AG04450 (cell line): ENCODE results near the gene HEATR5A. TPM values are rescaled to one million over a fixed set of nuclear protein-coding genes. Genes with fewer than 3 reads are reported as not detected.

Source experiments
- CTCF ChIA-PET: fragments of 300-600, 350-600 bp; formaldehyde crosslinking; extraction: SDS; loops from one replicate; lab custom pipeline; 2022; ENCODE audit warnings: antibody characterized with exemption, inconsistent platforms; lab: Charles Lee
- POLR2A ChIA-PET: fragments of 350-600 bp; formaldehyde crosslinking; extraction: SDS; loops from one replicate; lab custom pipeline; 2021; ENCODE audit warnings: antibody characterized with exemption, inconsistent platforms; lab: Yijun Ruan, JAX
- DNase-seq: peaks from one replicate; pipeline ENCODE4 v3.0.0-alpha.2; 2011; ENCODE audit warnings: low read depth, low spot score
- H3K27ac ChIP-seq: one replicate; pipeline ENCODE4 v1.5.1; 2012; ENCODE audit warnings: low read depth, low read length, control low read depth
- H3K27me3 ChIP-seq: one replicate; pipeline ENCODE4 v1.6.0; 2012; ENCODE audit warnings: low read length; ENCODE audit not compliant: control insufficient read depth, insufficient read depth
- H3K4me3 ChIP-seq: 2 replicates; pipeline ENCODE4 v1.5.1; 2011; ENCODE audit warnings: mild to moderate bottlenecking, low read depth, low read length, control low read depth
- H3K9me3 ChIP-seq: 2 replicates; pipeline ENCODE4 v1.5.1; 2012; ENCODE audit warnings: low read length; ENCODE audit not compliant: control insufficient read depth, insufficient read depth
- polyA plus RNA-seq: library from polyadenylated mRNA; depleted of rRNA; stranded (reverse); fragments of >200 nt; gene quantifications from 2 replicates; pipeline ENCODE4 v1.2.3, GENCODE V29; 2011
- TF ChIP-seq, protein P1 (sequence below): IDR thresholded peaks from 2 replicates; pipeline ENCODE4 v1.5.1; 2011; ENCODE audit warnings: low read depth, low read length, control low read depth, inconsistent platforms

HEATR5A gene
- polyA plus RNA-seq, 1 experiment: 35.4 TPM

DNA sequence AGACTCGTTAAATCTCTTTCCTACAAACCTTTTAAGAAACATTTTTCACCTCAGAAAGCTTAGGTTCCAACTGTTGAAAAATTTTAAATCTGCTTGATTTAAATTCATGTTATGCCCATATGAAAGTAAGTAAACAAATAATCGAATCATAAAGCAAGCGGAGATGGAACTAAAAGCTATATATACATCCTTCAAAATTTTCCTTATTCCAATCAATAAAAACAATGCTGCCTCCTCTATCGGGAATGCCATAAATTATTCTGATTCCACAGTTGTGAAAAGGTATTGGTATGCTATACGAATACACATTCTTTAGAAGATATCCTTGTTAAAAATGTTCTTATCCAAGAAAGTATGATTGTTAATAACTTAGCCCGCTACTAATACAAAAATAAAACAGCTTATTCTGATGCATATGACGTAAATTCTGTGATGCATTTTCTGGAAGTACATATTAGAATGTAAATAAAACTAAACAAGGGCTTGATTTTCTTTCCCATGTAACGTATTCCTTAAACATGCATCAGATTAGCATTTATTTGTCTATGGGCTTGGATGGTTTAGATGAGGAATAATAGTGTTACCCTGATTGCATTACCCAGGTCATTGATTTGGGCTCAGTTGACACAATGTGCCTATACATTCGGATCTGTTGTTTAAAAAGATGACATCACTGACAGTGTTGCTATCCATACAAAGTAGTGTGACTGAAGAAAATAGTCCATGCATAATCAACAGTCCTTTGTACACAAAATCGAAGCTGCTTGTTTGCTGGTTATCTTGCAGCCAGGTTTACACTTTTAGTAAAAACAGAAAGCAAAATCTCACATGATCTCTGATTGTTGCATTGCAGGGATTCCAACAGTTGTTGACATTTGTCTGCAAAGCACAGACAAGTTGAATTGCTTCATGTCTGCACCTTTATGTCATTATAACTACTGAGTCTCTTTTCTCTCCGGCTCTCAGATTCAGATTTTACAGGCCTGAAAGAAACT, 37.6 kb upstream of the HEATR5A start:
- TF ChIP-seq, protein P1, sequence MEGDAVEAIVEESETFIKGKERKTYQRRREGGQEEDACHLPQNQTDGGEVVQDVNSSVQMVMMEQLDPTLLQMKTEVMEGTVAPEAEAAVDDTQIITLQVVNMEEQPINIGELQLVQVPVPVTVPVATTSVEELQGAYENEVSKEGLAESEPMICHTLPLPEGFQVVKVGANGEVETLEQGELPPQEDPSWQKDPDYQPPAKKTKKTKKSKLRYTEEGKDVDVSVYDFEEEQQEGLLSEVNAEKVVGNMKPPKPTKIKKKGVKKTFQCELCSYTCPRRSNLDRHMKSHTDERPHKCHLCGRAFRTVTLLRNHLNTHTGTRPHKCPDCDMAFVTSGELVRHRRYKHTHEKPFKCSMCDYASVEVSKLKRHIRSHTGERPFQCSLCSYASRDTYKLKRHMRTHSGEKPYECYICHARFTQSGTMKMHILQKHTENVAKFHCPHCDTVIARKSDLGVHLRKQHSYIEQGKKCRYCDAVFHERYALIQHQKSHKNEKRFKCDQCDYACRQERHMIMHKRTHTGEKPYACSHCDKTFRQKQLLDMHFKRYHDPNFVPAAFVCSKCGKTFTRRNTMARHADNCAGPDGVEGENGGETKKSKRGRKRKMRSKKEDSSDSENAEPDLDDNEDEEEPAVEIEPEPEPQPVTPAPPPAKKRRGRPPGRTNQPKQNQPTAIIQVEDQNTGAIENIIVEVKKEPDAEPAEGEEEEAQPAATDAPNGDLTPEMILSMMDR: no peak
- Histone ChIP-seq H3K9me3 (no peaks in the 10 kb centered on the region), H3K27ac (no peak overlapping the region), H3K4me3 (peak overlapping the region; percentile 86), H3K27me3 (no peaks in the 10 kb centered on the region)
- ChIA-PET POLR2A (interaction anchor here (0.5 to 1.6 kb wide), 5 partner anchors 16 to 257 kb away, joined by 3 to 12 read pairs (median 4); partner anchors contain the start of gene HEATR5A), CTCF (interaction anchor here (1.1 to 3.0 kb wide), 3 partner anchors 9 to 796 kb away, joined by 3 to 12 read pairs (median 11); partner anchors contain the start of gene HEATR5A)
- no peak for DNase-seq

DNA sequence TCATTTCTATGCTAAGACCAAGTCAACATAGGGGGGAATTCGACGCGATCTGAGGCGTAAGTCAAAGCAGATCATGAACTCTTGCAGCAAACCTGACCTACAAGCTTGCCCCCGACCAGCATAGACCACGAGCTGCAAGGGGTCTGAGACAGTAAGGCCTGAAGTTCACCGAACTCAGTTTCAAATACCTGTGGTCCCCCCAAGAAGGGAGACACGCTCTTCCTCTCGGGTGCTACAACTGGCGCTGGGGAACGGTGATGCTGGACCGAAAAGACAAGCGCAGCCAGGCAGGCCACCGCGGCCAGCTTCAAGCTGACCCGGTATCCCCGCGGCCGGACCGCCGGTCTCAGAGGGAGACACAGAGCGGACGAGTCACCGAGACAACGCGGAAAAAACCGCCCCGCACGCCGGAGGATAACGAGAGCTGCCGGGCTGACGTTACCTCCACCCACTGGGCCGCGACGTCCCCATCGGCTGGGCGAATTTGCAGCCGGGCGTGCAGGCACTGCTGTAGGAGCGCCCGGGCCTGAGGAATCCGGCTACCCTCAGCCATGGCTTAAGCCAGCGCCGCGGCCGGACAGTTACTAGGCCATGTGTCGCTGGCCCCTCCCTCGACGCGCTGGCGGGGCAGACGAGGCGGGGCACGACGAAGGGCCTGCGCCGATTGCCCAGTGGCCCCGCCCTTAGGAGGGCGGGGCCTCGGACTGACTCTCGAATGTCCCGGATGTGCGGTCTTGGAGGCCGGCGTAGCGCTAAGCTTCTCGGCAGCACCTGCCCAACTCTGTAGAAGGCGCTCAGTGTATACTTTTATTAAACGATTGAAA, 36.7 kb upstream of the HEATR5A start, which contains the start of gene DTD2:
Gene DTD2 (minus strand): TSS at position 666 of the 824 bp plus-strand sequence. CDS start 113 bp downstream, at position 553.
- TF ChIP-seq, protein P1: no peak
- ChIA-PET POLR2A (interaction anchor here (0.5 to 1.6 kb wide), 6 partner anchors 15 to 257 kb away, joined by 3 to 12 read pairs (median 4); partner anchors contain the start of gene HEATR5A), CTCF (interaction anchor here (1.1 to 3.0 kb wide), 3 partner anchors 8 to 797 kb away, joined by 3 to 12 read pairs (median 11); partner anchors contain the start of gene HEATR5A)
- peak within 1 kb of the TSS; percentile 83 for H3K27ac ChIP-seq
- no peaks in the 10 kb centered on the region for H3K27me3 ChIP-seq
- peak; percentile 79 for DNase-seq
- no peaks in the 10 kb centered on the region for H3K9me3 ChIP-seq
- H3K4me3 ChIP-seq: peak within 1 kb of the TSS; percentile 86

GRCh38 chr14:31449971-31450610, 29.7 kb upstream of the HEATR5A start:
- CTCF ChIA-PET: interaction anchor here (0.6 to 2.9 kb wide), 21 partner anchors 9 to 805 kb away, joined by 3 to 14 read pairs (median 4); partner anchors contain the start of genes DTD2 and HEATR5A
- no peak for DNase-seq
- H3K27ac ChIP-seq: no peak overlapping the region
- POLR2A ChIA-PET: interaction anchor here (3.7 kb wide), 1 partner anchor 30 kb away, joined by 17 read pairs; the partner anchor contains the start of gene HEATR5A
- H3K27me3 ChIP-seq: no peaks in the 10 kb centered on the region
- H3K9me3 ChIP-seq: no peaks in the 10 kb centered on the region
- no peak overlapping the region for H3K4me3 ChIP-seq
- TF ChIP-seq, protein P1: peak; percentile 69

- Histone ChIP-seq H3K27me3 (no peaks in the 10 kb centered on the region), H3K27ac (no peak overlapping the region), H3K9me3 (no peaks in the 10 kb centered on the region), H3K4me3 (no peak overlapping the region)
- no peak for DNase-seq
- CTCF ChIA-PET: interaction anchor here (0.6 to 2.9 kb wide), 15 partner anchors 8 to 806 kb away, joined by 3 to 14 read pairs (median 4); partner anchors contain the start of genes DTD2 and HEATR5A
- POLR2A ChIA-PET: interaction anchor here (3.7 kb wide), 1 partner anchor 29 kb away, joined by 17 read pairs; the partner anchor contains the start of gene HEATR5A
- TF ChIP-seq, protein P1: no peak
These were observed 28.8 kb upstream of the HEATR5A start for GRCh38 chr14:31449136-31449535.
